ENCODE data around the gene NAT9.

NAT9 gene

GRCh38 chr17:74759243-74759801 lies 16.8 kb downstream of the NAT9 start:
- DNase-seq, result no peak

DNA sequence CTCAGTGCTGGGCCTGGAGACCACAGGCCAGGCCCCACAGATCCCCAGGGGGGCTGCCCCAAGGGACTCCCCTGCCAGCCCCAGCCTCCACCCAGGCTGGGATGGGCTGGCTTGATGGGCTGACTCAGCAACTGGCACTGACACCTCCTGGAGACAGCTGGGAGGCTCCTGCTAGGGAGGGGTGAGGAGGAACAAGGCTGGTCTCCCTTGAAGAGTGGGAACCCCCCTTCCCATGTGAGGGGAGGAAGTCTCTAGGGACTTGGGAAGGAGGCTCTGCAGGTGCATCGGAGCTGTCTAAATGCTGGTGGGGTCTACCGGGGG lies 17.3 kb downstream of the NAT9 start:
- DNase-seq, result peak; percentile 37

- DNase-seq, result peak; percentile 40
Measured at GRCh38 chr17:74757931-74758847, 18.0 kb downstream of the NAT9 start.

GRCh38 chr17:74757502-74757901 lies 18.6 kb downstream of the NAT9 start:
- DNase-seq, result no peak

GRCh38 chr17:74756891-74757290 lies 19.3 kb downstream of the NAT9 start:
- DNase-seq, result no peak

GRCh38 chr17:74755533-74755932 lies 20.6 kb downstream of the NAT9 start:
- DNase-seq, result no peak

DNA sequence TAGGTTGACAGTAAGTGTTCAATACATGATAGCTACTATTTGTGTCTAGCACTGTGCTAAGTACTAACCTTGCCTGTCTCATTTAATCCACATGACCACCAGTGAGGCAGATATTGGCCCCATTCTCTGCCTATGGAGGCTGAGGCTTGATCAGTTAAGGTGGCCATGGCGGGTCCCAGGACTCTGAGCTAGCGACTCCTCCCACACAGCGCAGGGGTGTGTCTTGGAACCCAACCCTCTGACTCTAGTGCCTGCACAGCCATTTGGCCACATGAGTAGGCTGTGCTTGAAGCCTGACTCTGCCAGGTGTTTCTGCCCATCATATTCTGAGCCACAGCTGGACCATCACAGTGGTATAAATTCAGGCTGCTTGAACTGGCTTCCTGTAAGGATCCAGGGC lies 21.3 kb downstream of the NAT9 start:
- DNase-seq, result no peak

DNA sequence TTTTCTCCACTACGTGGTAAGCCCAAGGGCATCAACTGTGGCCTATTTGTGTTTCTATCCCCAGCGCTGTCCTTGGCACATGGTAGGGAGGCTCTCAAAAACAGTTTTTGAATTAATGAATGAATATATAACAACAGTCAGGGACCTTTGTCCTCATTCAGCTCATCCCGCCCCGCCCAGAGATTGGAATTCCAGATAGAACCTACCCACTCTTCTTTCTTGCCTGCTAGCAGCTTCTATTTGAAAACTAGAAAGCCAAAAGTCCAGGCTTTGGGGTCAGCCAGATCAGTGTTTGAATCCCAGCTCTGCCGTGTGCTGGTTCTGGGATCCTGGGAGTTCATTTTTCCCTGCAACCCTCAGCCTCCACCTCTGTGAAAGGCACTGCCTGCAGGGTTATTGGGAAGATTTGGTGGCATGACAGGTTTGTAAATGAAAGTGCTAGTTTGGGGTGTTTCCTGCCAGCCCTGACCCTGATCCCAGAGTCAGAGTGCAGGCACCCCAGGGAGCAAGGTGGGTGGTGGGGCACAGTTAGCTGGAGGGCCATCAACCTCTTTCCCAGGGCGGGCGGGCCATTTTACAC lies 23.2 kb downstream of the NAT9 start:
- no peak for DNase-seq

GRCh38 chr17:74752415-74752814 lies 23.7 kb downstream of the NAT9 start:
- DNase-seq, result no peak

DNA sequence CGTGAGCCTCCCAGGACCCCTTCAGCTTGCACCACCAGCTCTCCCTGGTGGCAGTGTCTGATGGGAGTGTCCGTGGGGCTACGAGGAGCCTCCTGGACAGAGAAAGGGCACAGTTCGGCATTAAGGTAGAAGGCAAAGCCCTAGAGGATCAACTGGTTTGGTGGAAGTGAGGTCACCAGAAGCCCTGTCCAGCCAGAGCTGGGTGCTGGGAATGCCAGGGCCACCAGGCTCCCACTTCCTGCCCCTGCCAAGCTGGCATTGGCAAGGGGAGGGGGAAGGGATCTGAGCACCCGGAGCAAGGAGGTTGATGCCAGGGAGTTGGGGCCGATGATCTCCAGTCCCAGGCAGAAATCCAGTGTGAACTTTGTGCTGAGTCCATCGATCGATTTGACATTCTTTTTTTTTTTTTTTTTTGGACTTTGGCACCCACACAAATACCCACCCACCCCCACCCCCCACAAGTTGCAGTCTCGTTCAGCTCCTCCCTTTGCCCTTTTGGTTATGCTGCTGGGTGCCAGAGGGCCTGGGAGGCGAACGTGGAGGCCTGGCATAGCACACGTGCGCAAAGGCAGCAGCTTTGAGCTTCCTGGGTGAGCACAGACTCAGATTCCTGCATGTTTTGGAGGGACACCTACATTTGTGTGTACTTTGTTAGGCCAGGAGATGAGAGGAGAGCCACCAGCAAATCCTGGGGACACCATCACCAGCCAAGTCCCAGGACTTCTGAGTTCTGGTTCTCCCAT lies 25.6 kb downstream of the NAT9 start:
- DNase-seq, result no peak

- DNase-seq, result no peak
Measured at GRCh38 chr17:74750039-74750326, 26.2 kb downstream of the NAT9 start.

DNA sequence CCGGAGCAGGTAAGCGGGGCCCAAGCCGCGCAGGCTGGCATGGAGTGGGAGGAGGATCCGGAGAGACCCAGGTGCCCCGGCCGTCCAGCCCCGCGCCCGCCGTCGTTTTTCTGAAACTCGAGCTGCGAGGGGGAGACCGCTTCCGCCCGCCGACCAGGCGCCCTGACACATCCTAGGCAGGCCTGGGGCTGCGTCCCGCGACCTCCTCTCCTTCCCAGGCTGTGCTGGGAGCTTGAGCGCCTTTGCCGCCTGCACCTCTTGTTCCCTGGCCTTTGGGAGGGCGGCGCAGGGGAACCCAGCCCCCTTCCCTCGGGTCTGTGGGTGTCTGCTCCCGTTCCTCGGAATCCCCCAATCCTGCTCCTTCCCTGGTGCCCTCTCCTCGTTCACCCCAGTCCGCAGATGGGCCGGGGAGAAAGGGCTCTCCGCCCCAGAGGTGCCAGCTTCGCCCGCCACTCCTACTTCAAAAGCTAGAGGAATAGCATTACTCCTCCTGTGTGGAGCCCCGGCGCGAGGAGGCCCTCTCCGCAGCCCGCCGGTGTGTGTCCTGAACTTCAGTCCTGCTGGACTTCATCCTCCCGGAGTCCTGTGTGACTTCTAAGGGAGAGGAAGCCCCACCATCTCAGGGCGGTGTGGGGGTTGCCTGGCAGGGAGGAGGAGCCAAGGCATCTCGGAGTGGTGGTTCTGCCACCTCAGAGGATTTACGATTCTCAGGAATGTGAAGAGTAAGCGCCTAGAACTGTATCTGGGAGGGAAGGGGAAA lies 26.7 kb downstream of the NAT9 start:
- no peak for DNase-seq

GRCh38 chr17:74748529-74749278 lies 27.4 kb downstream of the NAT9 start, which contains the start of gene NHERF1:
Gene NHERF1 (plus strand): TSS chr17:74748628. CDS start chr17:74748847, 219 bp downstream.
- peak; percentile 96 for DNase-seq

DNA sequence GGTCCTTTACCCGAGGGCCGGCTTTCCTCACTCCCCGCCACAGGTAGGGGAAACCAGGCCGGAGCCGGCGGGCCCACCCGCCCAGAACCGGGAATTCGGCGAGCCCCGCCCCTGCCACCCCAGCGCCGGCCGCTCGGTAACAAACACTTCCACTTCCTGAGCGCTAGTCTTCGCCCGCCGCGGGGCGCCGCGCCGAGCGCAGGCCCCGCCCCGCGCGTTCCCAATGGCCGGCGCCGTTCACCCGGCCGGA lies 27.9 kb downstream of the NAT9 start:
- no peak for DNase-seq

- no peak for DNase-seq
Measured at GRCh38 chr17:74746922-74747321, 29.2 kb downstream of the NAT9 start.

- no peak for DNase-seq
Measured at GRCh38 chr17:74746376-74746775, 29.8 kb downstream of the NAT9 start.

DNA sequence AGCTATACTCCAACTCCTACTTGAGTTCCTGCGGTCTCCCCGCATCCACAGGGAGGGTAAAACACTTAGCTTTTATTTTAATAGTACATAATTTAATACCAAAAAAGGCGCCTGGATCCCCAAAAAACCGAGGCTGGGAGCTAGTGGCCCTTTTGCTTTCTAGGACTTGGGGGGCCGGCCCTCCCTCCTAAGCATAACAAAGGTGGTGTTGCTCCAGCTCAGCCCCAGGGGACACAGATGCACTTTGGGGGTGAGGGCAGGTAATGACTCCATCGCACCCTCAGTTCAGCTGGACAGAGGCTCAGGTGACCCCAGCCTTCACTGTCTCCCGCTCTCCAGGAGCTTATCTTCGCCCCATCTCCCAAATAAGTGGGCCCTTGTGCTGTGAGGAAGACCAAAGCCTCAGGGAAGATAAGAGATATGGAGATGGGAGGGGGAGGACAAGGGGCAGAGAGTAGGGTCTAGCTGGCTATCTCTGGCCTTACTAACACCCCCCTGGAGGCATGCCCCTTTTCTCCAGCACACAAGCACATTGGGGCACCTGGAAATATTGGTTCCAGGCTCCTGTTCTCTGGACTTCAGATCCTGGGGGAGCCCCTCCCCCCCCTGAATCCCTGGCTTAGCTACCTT lies 30.5 kb downstream of the NAT9 start:
- no peak for DNase-seq

DNA sequence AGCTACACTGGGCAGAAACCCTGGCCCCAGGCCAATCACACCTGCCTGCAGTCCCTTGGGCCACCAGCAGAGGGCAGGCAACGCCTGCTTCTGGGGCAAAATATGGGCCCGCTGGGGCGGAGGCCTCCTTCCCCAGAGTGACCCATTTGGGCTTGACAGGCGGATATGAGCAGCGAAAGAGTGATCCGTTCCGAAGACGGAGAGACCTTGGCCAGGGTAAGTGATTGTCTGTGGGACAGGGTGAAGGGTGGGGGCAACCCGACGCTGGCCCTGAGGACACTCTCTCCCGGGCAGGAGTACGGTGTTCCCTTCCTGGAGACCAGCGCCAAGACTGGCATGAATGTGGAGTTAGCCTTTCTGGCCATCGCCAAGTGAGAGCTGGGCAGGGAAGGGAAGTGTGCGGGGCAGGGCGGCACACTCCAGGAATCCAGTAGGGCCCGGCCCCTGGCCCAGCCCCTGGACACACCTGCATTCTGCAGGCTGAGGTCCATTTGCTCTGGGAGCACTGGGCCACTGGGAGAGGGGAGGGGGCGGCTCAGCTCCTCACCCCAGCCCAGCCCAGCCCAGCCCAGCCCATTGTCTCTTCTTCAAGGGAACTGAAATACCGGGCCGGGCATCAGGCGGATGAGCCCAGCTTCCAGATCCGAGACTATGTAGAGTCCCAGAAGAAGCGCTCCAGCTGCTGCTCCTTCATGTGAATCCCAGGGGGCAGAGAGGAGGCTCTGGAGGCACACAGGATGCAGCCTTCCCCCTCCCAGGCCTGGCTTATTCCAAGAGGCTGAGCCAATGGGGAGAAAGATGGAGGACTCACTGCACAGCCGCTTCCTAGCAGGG lies 31.2 kb downstream of the NAT9 start:
- peak; percentile 64 for DNase-seq

GRCh38 chr17:74744349-74744713 lies 31.8 kb downstream of the NAT9 start:
- no peak for DNase-seq

DNA sequence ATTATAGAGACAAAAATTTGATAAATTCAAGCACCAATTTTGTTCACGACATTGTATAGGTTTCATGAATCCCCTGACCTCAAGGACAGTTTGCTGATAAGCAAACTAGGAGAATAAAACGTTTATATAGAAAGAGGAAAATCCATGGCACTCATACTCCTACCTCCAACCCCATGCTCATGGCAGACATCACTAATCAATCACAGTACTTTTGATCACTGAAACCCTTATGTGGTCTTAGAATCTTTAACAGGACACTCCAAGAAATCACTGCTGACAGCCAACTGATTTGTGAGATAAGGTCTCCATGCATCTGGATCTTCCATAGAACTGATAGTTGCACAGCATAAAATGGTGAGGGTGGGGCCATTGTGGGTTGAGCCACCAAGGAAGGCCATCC lies 32.4 kb downstream of the NAT9 start:
- no peak for DNase-seq

DNA sequence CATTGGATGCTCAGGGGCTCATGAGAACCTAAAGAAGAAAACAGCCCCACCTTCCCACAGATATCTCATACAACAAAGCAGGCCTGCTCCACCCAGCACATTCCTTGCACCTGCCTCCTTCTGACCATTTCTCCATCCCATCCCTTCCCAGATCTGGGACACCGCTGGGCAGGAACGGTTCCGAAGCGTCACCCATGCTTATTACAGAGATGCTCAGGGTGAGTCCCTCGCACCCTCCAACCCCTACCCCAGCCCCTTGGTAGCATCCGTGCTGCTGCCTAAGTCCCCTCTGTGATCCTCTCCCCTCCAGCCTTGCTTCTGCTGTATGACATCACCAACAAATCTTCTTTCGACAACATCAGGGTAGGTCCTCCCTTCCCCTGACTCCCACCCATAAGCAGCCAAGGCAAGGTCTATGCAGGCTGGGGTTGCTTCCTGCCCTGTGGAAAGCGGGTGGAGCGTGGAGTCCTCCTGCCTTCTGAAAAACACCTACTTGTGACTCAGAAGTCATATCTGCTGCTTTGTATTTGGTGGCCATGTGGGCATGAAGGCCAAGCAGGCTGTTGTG lies 33.1 kb downstream of the NAT9 start:
- no peak for DNase-seq

Data from NCI-H1436 (cell line).